GM21717 (cell line): Measurements from ENCODE around the gene CLINT1.

Experiments
- ATAC-seq: cut with Tn5 transposase; IDR thresholded peaks from one replicate; pipeline ENCODE4 v1.9.1; 2021; ENCODE audit warnings: mild to moderate bottlenecking, moderate library complexity; ENCODE audit not compliant: unreplicated experiment

Gene CLINT1

GRCh38 chr5:157766442-157766841 lies 92.5 kb downstream of the CLINT1 start:
- ATAC-seq = no peak

DNA sequence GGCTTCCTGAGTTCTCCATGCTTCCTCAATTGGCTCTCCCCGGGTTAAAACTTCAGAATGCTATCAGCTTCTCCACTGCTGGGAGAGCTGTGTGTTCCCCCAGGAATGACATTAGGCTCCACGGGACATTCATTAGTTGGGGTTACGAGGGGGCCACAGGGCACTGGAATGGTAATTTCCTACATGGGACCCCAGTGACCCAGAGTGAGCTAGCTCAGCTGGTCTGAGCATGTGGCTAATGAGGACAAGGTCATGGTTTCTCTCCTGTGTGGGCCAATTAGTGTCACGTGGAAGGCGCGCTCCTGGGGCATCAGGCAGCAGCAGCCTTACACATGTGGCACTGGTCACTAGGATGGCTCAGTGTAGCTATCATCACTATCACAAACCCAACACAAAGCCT lies 94.4 kb downstream of the CLINT1 start:
- ATAC-seq = no peak

DNA sequence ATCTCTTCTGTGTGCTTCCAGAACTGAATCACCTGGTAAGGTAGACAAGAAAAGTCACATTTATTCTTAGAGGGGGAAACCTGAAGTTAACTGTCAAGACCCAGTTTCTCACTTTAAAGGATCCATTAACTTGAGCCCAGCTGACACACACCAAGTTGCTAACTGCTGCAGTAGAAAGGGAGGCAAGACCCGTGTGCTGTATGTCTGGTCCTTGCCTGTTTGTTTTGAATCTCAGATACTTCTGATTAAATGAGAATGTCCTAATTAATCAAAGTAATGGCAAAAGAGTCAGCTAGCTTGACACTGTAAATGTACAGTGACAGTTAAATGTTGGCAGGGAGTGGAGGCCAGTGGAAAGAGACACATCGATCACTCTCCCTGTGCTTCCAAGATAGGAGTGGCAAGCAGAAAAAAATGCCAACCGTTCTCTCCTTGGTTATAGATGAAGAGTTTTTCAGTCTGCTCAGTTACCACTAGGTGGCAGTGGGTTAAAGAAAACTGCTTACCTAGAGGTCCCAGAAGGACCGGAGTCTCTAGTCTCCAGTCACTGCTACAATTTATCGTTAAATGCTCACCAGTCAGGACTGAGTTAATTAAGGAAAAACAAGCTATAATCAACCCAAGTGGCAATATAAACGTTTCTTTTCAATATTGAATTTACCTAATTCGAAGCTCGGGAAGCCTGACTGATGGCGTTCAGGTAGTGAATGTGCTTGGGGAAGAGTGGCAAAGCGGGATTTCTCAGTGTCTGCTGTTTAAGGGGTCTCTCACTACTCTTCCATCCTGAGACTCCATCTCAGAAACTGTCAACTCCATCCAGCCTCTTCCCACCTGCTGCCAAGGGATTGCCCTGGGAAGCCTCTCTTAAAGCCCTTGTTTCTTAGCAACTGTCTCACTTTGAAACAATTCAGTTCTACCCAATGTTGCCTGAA lies 97.0 kb downstream of the CLINT1 start:
- peak; percentile 80 for ATAC-seq

GRCh38 chr5:157758706-157759105 lies 100.2 kb downstream of the CLINT1 start:
- ATAC-seq = no peak

GRCh38 chr5:157756122-157756521 lies 102.8 kb downstream of the CLINT1 start:
- ATAC-seq = no peak

DNA sequence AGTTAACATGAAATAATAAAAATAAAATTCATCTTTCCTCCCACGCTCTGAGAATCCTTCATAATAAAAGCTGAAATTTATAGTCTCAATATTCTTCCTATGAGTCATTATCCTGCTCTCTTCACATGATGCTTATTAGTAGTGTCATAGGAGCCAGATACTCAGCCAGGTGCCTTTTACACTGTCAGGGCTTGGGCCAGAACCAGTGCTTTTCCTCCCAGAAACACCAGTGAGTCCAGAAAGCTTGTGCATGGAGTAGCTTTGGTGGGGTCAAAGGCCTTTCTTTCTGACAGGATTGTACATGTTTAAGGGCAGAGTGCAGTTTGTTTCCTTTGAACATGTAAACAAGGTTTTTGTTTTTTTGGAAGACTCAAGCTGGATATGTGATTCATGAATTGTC lies 108.6 kb downstream of the CLINT1 start:
- no peak for ATAC-seq

- ATAC-seq = no peak
Observed at GRCh38 chr5:157749462-157749799, 109.5 kb downstream of the CLINT1 start.

DNA sequence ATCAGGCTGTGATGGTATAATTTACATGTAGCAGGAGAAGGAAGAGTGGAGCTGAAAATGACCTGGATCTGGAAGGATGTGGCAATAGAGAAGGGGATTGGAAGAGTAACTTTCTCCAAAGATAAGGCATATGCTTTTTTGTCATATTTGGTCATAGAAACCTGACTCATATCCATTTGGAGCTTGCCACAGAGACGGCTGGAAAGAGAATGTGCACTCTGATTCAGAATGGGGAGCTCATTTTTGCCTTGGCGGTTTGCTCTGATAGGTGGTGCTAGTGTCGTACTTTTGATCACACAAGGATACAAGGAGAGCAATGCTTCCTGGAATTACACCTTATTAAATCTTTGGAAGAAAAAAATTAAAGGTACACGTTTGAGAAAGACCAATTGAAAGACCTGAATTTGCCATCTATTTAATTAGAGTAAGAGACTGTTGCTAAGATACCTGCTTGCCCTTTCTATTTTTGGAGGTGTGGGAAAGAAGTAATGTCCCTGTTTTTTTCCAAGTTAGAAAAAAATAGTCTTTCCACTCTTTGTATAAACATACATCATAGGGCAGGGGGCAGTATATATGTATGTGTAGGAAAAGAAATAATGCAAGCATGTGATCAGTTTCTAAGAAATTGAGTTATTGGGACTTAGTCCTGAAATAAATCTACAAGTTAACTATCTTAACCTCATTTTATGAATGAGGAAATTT lies 110.0 kb downstream of the CLINT1 start:
- no peak for ATAC-seq

DNA sequence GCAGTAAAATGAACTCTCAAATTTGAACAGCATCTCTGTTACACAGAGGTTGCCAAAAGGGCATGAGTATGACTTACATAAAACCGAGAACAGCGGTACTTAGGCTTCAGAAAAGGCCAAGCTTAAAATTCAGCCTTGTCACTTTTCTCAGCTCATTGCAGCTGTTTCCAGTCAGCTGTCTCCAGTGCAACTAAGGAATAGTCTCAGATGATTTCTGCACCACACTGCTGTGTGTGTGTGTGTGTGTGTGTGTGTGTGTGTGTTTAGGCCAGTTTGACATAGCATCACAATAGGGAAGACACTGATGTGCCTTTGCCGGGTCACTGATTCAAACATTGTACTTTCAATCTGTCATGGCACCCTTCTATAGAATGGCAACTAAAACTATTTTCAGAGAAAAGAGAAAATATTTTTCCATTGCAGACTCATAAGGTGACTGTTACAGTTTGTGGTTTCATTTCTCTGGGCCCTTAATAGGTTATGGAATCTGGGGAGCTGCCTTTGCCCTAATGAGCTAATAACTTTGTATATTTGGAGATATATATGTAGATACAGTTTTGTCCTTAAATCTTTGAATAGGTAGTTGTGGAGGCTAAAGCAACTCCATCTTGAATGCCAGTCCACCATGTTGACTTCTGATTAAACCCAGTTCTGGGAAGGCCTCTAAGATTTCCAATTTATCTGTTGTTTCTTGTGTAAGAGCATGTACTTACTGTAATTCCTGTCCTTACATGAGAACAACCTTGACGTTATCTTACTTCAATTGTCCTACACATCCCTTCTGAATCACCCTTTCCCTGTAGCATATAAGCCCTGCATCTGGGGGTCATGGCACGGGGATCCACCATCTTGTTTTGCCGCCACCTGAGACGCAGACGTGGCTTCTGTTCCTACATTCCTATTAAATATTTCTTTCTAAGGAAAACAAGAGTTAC lies 110.9 kb downstream of the CLINT1 start:
- ATAC-seq = no peak

GRCh38 chr5:157747173-157747740 lies 111.7 kb downstream of the CLINT1 start:
- no peak for ATAC-seq

DNA sequence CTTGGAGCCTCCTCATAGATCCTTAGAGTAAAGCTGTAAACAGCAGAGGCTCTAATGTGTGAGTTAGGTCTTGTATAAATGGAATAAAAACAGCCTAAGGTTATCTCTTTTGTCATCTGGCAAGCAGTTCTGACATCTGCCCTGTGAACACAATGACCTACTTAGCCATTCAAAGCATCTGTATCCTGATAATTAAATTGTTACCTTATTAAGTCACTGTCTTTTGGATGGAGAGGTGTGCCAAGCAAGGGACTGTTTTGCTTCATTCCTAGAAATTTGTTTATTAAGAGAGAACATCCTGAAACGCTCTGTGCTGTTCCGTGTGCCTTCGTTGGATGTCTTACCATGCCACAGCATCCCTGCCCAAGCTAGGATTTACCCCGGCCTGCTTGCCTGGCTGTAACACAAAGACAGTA lies 113.9 kb downstream of the CLINT1 start:
- no peak for ATAC-seq

- peak; percentile 28 for ATAC-seq
Observed at GRCh38 chr5:157744051-157745011, 114.6 kb downstream of the CLINT1 start.

DNA sequence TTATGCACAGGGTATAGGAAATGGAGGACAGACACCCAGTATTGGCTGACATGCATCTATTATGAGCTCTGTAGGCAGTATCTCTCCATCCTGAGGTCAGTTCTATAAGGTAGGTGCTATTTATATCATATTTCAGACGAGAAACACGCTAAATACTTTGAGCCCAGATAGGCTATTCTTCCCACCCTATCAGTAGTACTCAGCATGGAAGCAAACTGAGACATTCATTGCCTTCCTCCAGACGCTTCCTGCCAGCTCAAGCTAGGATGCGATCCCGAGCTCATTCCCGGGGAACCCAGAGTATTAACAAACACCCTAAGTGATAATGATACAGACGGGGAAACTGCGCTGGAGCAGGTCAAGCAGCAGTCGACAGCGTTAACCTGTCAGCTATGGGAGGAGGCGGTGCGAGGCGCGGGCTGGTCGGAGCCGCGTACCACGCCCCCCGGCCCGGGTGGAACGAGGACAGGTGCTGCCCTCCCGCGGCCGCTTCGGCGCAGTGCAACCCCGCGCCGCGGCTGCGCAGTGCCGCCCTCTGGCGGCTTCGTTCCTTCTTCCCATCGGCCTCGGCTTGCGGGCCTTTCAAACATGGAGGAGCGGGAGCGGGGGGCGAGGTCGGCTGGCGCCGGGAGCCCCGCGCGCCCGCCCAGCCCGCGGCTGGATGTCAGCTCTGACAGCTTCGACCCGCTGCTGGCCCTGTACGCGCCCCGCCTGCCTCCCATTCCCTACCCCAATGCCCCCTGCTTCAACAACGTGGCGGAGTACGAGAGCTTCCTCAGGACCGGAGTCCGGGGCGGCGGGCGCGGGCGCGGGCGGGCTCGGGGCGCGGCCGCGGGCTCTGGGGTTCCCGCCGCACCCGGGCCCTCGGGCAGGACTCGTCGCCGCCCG lies 115.5 kb downstream of the CLINT1 start, which contains the start of gene LSM11:
TSS of gene LSM11 (plus strand) at position 550 of the 888 bp plus-strand sequence. CDS start at position 589, 39 bp downstream.
- peak; percentile 91 for ATAC-seq

DNA sequence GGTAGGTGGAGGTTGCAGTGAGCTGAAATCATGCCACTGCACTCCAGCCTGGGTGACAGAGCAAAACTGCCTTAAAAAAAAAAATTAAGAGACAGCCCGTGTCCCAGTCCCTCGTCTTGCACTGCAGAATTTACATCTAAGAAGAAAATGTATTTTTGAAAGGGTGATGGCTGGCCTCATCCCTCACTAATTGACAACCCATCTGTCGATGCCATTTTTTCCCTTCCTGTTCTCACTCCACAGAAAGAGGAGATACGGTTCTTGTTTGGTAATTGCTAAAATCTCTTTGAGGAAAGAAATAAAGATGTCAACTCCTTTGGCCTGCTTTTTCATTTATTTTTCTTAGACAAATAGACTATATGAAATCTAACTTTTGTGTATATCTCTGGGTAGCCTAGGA lies 117.8 kb downstream of the CLINT1 start:
- no peak for ATAC-seq

- no peak for ATAC-seq
Observed at GRCh38 chr5:157740229-157740610, 118.7 kb downstream of the CLINT1 start.

- no peak for ATAC-seq
Observed at GRCh38 chr5:157739388-157740228, 119.3 kb downstream of the CLINT1 start.

DNA sequence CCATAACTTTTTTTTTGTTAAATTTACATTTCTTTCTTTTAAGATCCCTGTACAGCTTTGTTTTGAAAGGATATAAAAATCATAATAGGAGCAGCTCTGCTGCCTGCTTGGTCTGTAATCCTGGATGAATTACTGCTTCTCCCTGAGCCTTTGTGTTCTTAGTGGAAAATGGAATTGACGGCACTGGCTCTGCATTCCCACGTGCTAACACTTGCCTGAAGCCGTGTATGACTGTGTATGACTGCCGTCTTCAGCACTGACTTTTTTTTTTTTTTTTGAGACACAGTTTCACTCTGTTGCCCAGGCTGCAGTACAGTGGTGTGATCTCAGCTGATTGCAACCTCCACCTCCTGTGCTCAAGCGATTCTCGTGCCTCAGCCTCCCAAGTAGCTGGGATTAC lies 123.0 kb downstream of the CLINT1 start:
- no peak for ATAC-seq
